Adipose tissue (tissue), 3 donors: Measurements from ENCODE around the gene ETS1. TPM values are rescaled to one million over a fixed set of nuclear protein-coding genes. Genes with fewer than 3 reads are reported as not detected.

Source experiments
- H3K27ac ChIP-seq: one replicate; pipeline ENCODE4 v1.5.1; 2013; ENCODE audit warnings: low read depth, low read length
- WGBS, 3 donors: extraction: QIAGEN DNeasy Blood & Tissue Kit; methylation state at CpG; one replicate each; pipeline ENCODE4 v1.1.7; 2013; 5-methylcytosine and 5-hydroxymethylcytosine counted together
- polyA plus RNA-seq, 3 donors: library from polyadenylated mRNA; stranded (reverse); fragments of 200-250 nt; gene quantifications; one replicate each; pipeline ENCODE4 v1.2.3, GENCODE V29; 2013
- donor health status: healthy with polysubstance abuse.
- donor health status: Bipolar disorder and iron deficiency.
- donor health status: healthy.

Gene ETS1
- polyA plus RNA-seq, 3 donors, result 13.7 to 89.4 (median 51.5) TPM

GRCh38 chr11:128579798-128580504 lies 7.4 kb downstream of the ETS1 start:
- no peak overlapping the region for H3K27ac ChIP-seq
- 67 to 87% (median 70%) methylated on average over 4 of the region's 4 CpGs for WGBS, 3 donors

- H3K27ac ChIP-seq, result no peak overlapping the region
- 42 to 63% (median 49%) methylated on average over 8 of the region's 8 CpGs for WGBS, 3 donors
Observed at GRCh38 chr11:128576555-128576954, 10.8 kb downstream of the ETS1 start.

- 6 to 12% (median 9%) methylated on average over 4 of the region's 4 CpGs for WGBS, 3 donors
Observed at GRCh38 chr11:128575961-128576350, 11.4 kb downstream of the ETS1 start.

GRCh38 chr11:128575174-128575960 lies 12.0 kb downstream of the ETS1 start:
- no peak overlapping the region for H3K27ac ChIP-seq
- 43 to 50% (median 43%) methylated on average over 9 of the region's 9 CpGs for WGBS, 3 donors

More at GRCh38 chr11:128575961-128576350, 11.4 kb downstream of the ETS1 start:
- no peak overlapping the region for H3K27ac ChIP-seq

- WGBS, 3 donors, result 75 to 86% (median 79%) methylated on average over 2 of the region's 2 CpGs
- H3K27ac ChIP-seq, result no peak overlapping the region
Observed at GRCh38 chr11:128574576-128575011, 12.8 kb downstream of the ETS1 start.

GRCh38 chr11:128573638-128574037 lies 13.7 kb downstream of the ETS1 start:
- H3K27ac ChIP-seq, result no peak overlapping the region
- WGBS, 3 donors, result 80 to 92% (median 87%) methylated on average over 5 of the region's 5 CpGs

GRCh38 chr11:128572965-128573364 lies 14.4 kb downstream of the ETS1 start:
- no peak overlapping the region for H3K27ac ChIP-seq
- WGBS, 3 donors, result 86 to 90% (median 88%) methylated on average over 6 of the region's 6 CpGs

GRCh38 chr11:128570632-128571031 lies 16.7 kb downstream of the ETS1 start:
- H3K27ac ChIP-seq, result no peak overlapping the region
- 44 to 58% (median 46%) methylated on average over 7 of the region's 7 CpGs for WGBS, 3 donors

- 64 to 75% (median 65%) methylated on average over 2 of the region's 2 CpGs for WGBS, 3 donors
- H3K27ac ChIP-seq, result no peak overlapping the region
Observed at GRCh38 chr11:128569291-128569690, 18.1 kb downstream of the ETS1 start.

- 54 to 84% (median 59%) methylated on average over 11 of the region's 11 CpGs for WGBS, 3 donors
- no peak overlapping the region for H3K27ac ChIP-seq
Observed at GRCh38 chr11:128568166-128568778, 19.1 kb downstream of the ETS1 start.

GRCh38 chr11:128567130-128567529 lies 20.2 kb downstream of the ETS1 start:
- WGBS, 3 donors, result 65 to 90% (median 68%) methylated on average over 3 of the region's 3 CpGs
- H3K27ac ChIP-seq, result no peak overlapping the region

GRCh38 chr11:128565881-128566280 lies 21.5 kb downstream of the ETS1 start:
- H3K27ac ChIP-seq, result no peak overlapping the region
- 34 to 49% (median 44%) methylated on average over 5 of the region's 5 CpGs for WGBS, 3 donors

- WGBS, 3 donors, result 94 to 95% (median 95%) methylated on average over 3 of the region's 3 CpGs
Observed at GRCh38 chr11:128564642-128565245, 22.6 kb downstream of the ETS1 start.

GRCh38 chr11:128563942-128564641 lies 23.3 kb downstream of the ETS1 start:
- 46 to 82% (median 46%) methylated on average over 11 of the region's 11 CpGs for WGBS, 3 donors

More at GRCh38 chr11:128564642-128565245, 22.6 kb downstream of the ETS1 start:
- H3K27ac ChIP-seq, result no peak overlapping the region

GRCh38 chr11:128563308-128563707 lies 24.1 kb downstream of the ETS1 start:
- 77 to 83% (median 82%) methylated on average over 5 of the region's 5 CpGs for WGBS, 3 donors
- no peak overlapping the region for H3K27ac ChIP-seq

More at GRCh38 chr11:128563942-128564641, 23.3 kb downstream of the ETS1 start:
- no peak overlapping the region for H3K27ac ChIP-seq

- WGBS, 3 donors, result 79 to 91% (median 82%) methylated on average over 3 of the region's 3 CpGs
- H3K27ac ChIP-seq, result no peak overlapping the region
Observed at GRCh38 chr11:128559496-128560103, 27.8 kb downstream of the ETS1 start.

- 82 to 94% (median 85%) methylated on average over 2 of the region's 2 CpGs for WGBS, 3 donors
Observed at GRCh38 chr11:128555606-128556005, 31.8 kb downstream of the ETS1 start.

More at GRCh38 chr11:128555606-128556005, 31.8 kb downstream of the ETS1 start:
- H3K27ac ChIP-seq, result no peak overlapping the region
